WERI-Rb-1 (cell line): Measurements from ENCODE around the gene STOX2.

Source experiments
- DNase-seq: peaks from one replicate; pipeline ENCODE4 v3.0.0-alpha.2; 2020
- H3K27ac ChIP-seq: fragments of 250-450 bp; sonication (Bioruptor Pico); 2 replicates; pipeline ENCODE4 v1.5.1; 2020; ENCODE audit warnings: mild to moderate bottlenecking, moderate library complexity
- H3K27me3 ChIP-seq: fragments of 250-450 bp; sonication (Bioruptor Pico); 2 replicates; pipeline ENCODE4 v1.5.1; 2021; ENCODE audit warnings: mild to moderate bottlenecking, low read depth, moderate library complexity; ENCODE audit not compliant: insufficient read depth, severe bottlenecking
- H3K36me3 ChIP-seq: fragments of 250-450 bp; sonication (Bioruptor Pico); 2 replicates; pipeline ENCODE4 v1.5.1; 2020; ENCODE audit warnings: mild to moderate bottlenecking, moderate library complexity
- H3K4me3 ChIP-seq: 2 replicates; pipeline ENCODE4 v1.5.1; 2011; ENCODE audit warnings: low read depth, mild to moderate bottlenecking, control low read depth, low read length
- H3K9me3 ChIP-seq: fragments of 250-450 bp; sonication (Bioruptor Pico); 2 replicates; pipeline ENCODE4 v1.5.1; 2021; ENCODE audit warnings: mild to moderate bottlenecking, moderate library complexity; ENCODE audit not compliant: severe bottlenecking
- CTCF ChIP-seq: IDR thresholded peaks from 2 replicates; pipeline ENCODE4 v1.5.1; 2011; ENCODE audit warnings: low read depth, mild to moderate bottlenecking, control low read depth, inconsistent platforms, low read length

The STOX2 gene

GRCh38 chr4:183971929-183972490 is 66.9 kb downstream of the STOX2 start:
- H3K27me3 ChIP-seq = no peaks in the 10 kb centered on the region
- H3K36me3 ChIP-seq = no peaks in the 10 kb centered on the region
- H3K9me3 ChIP-seq = peaks cover 5% of the 10 kb centered on the region
- no peak overlapping the region for H3K27ac ChIP-seq
- H3K4me3 ChIP-seq = no peak overlapping the region
- no peak for TF ChIP-seq CTCF
- no peak for DNase-seq

GRCh38 chr4:183977707-183978106 is 72.6 kb downstream of the STOX2 start:
- Histone ChIP-seq H3K27ac (no peak overlapping the region), H3K27me3 (no peaks in the 10 kb centered on the region), H3K4me3 (no peak overlapping the region), H3K36me3 (no peaks in the 10 kb centered on the region), H3K9me3 (peaks cover 8% of the 10 kb centered on the region)
- TF ChIP-seq CTCF = no peak
- DNase-seq = no peak

GRCh38 chr4:183984566-183984965 is 79.5 kb downstream of the STOX2 start:
- no peaks in the 10 kb centered on the region for H3K9me3 ChIP-seq

GRCh38 chr4:183985786-183986185 is 80.7 kb downstream of the STOX2 start:
- DNase-seq = no peak
- Histone ChIP-seq H3K9me3 (no peaks in the 10 kb centered on the region), H3K36me3 (no peaks in the 10 kb centered on the region), H3K4me3 (no peak overlapping the region), H3K27me3 (no peaks in the 10 kb centered on the region), H3K27ac (no peak overlapping the region)
- no peak for TF ChIP-seq CTCF

More at GRCh38 chr4:183984566-183984965, 79.5 kb downstream of the STOX2 start:
- H3K27ac ChIP-seq = no peak overlapping the region
- H3K27me3 ChIP-seq = no peaks in the 10 kb centered on the region
- DNase-seq = no peak
- TF ChIP-seq CTCF = no peak
- H3K4me3 ChIP-seq = no peak overlapping the region
- no peaks in the 10 kb centered on the region for H3K36me3 ChIP-seq

- no peak for TF ChIP-seq CTCF
- Histone ChIP-seq H3K4me3 (no peak overlapping the region), H3K9me3 (no peaks in the 10 kb centered on the region), H3K36me3 (no peaks in the 10 kb centered on the region), H3K27ac (no peak overlapping the region), H3K27me3 (no peaks in the 10 kb centered on the region)
- DNase-seq = no peak
These were observed 81.3 kb downstream of the STOX2 start for GRCh38 chr4:183986291-183986970.
